Measurements from ENCODE around the gene PARK7.

The PARK7 gene

DNA sequence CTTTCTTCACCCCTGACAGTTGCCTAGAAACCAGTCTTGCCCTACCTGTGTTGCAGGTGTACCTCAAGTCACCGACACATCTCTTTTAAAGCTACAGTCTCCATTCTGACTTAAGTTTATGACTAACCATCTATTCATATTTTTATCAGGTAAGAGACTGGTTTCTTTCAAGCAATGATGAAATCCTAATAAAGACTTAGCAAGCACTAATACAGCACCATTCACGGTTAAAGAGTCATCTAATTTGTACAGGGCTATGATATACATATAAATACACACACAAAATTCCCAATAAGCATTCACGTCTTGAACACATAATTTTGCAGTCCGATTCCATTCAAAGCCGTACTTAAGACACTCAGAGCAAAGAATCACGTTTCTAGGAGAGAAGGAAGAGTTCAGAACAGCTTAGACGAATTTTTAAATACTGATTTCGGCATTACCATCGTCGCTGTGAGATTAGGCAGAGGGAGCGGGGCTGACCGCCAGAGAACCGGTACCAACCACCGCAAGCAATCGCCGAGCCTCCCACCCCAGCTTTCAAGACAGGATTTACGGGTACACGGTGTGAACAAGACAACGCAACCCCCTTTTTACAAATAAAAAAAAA, 63.7 kb downstream of the PARK7 start:
- no peak for DNase-seq

DNA sequence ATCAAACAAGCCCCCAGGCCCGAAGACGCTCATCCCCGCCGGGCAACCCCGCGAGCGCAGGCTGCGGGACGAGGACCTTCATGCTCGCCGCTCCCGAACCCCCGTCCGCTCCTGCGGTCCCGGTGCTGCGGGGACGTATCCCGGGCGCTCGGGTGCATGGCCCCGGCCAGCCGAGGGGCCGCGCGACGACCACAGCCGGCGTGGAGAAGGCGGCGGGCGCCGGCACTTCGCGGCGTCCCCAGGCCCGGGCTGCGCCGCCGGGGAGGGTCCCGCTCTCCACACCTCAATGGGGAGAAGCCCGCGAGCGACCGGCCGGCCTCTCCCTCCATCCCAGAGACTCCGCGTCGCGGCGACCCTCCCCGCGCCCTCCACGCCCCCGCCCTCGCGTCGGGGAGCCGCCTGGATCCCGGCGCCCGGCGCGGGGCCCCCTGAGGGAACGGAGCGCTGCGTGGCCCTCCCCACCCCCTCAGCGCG, 64.2 kb downstream of the PARK7 start:
- no peak for DNase-seq

DNA sequence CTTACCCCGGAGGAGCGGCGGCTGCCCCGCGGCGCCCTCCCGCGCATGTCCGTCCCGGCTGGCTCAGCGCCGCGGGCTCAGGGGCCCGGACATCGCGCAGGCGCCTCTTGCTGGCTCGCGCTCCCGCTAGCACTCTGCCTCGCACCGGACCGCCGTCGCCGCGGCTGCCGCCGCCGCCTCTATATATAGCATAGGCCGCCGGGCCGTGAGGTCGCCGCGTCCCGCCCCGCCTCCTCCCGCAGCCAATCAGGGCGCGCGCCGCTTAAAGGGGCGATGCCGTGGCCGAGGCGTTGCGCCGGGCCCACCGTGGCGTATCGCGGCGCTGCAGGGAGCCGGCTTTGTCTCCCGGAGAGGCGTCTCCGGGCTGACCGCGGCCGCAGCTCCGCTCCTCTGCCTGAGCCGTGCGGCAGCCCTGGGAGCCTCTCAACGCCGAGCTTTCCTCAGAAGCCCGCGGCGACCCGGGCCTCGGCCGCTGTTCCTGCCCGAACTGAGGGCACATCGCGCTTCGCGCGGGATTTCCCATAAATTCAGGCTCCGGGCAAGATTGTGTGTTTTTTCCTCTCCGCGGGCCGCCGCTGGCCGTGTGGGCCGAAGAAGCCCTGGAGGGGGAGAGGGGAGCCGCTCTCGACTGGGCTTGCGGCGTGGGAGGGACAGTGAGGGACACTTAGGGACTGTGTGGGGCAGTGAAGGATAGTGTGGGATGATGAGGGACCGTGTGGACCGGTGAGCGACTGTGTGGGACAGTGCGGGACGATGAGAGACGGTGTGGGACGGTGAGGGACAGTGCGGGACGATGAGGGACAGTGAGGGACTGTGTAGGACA, 64.9 kb downstream of the PARK7 start, which contains the start of gene ERRFI1:
TSS of gene ERRFI1 (minus strand) at position 157 of the 823 bp plus-strand sequence. CDS start 10,690 bp downstream, outside the sequence.
- DNase-seq, result peak; percentile 81

DNA sequence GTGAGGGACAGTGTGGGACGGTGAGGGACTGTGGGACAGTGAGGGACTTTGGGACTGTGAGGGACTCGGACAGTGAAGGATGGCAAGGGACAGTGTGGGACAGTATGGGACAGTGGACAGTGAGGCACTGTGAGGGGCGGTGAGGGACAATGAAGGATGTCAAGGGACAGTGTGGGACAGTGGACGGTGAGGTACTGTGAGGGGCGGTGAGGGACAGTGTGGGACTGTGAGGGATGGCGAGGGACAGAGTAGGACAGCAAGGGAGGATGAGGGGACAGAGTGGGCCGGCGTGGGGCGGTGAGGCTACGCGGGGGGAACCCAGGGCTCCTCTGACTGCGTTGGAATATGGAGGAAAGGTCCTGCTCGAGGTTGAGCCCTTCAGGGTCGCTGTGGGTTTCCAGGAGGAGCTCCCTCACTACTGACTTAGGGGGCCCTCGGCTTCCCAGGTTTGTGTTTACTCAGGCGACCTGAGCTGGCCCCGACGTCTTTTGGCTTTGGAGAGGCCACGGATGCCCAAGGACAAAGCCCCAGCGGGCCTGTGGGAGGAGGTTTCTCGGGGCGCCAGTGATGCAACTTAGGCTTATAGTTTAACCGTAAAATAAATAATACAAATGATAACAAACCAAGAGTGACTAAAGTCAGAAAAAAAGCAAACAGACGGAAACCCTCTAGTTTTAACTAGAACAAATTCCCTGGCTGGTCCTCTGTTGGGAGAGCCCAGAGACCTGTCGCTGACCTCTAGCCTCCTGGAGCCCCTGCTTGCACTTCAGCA, 65.7 kb downstream of the PARK7 start:
- DNase-seq, result no peak

DNA sequence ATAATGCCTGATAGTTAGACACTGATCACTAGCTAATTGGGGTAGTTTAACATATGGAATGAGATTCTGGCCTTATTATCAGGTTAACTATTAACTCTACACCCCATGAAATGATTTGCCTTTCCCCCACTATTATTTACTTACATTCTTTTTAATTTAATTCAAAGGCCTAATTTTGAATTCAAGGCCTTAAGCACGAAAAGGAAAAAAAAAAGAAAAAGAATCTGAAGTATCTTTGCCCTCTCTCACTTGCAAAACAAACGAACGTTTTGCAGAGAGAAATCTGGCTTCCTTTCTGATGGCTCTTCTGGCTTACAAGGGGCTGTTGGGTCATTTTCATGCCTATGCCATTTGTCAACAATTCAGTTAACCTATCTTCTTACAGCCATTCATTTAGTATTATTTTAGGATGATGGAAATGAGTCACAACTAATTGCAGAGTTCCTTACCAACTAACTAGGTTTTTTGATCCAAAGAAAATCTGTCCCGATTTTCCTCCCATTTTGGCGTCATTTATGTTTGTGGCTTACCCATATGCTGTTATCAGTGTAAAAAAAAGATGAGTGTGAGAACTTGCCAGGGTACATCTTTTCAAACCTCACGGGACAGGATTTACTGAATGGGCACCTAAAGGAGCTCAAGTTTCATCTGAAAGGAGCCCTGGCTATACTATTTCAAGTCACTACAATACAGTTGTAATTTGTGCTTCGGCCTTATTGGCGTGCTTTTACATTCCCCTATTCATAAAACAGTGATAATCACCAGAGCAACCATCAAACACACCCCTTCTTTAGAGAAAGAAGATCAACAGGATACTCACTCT, 66.4 kb downstream of the PARK7 start:
- DNase-seq, result no peak

DNA sequence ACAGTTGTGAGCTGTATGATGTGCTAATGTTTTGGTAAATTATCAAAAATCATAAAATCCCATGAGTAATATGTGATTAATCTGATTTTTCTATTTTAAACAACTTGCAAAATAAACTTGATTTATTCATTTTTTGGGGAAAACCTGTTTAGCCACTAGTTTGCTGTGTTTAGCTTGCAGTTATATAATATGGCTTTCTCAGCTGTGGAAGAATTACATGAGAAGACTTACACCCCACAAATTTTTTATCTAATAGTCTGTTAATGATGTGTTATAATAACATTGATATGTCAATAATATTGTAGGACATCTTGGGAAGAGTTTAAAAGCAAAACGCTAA, 67.0 kb downstream of the PARK7 start:
- DNase-seq, result no peak

DNA sequence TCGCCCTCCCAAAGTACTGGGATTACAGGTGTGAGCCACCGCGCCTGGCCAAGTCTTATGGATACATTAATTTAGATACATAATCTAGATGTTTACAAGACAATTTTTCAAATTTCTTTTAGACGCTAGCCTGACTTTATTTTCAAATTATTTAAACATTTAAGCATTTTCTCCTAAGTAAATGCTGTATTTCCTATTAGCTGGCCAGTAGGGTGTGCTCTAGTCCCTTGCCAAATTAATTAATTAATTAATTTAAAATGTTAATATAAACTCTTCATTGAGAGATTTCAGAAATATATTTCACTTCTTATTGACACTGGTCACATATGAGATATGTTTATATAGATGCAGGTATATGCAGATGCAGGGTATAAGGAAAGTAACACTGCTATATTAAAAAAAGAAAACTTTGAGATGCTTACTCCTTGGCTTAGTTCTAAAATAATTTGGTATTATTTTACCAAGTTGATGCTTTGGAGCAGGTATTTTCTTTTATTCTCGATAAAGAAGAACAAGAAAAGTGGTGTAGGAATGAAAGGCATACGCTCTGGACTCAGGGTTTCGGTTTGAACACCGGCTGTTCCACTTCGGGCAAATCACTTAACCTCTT, 69.8 kb downstream of the PARK7 start:
- no peak for DNase-seq

DNA sequence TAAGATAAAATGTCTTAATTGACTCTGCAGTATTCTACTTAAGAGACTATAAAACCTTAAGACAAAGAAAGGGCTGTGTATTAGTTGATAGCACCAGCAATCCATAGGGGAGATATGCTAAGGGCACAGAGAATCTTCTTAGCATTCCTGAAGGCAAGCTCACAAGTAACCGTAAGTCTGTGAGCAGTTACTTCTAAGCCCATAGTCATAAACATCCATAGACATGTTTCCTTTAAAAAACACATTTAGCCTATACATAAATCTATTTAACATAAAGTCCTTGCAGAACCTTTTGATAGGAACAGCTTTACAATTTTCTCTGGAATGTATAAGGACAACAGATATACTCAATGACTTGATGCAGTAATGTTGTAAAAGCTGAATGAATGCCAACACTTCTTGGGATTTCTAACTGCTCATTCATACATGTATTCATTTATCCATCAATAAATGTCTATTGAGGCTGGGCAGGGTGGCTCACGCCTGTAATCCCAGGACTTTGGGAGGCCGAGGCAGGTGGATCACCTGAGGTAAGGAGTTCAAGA, 70.9 kb downstream of the PARK7 start:
- DNase-seq, result no peak

DNA sequence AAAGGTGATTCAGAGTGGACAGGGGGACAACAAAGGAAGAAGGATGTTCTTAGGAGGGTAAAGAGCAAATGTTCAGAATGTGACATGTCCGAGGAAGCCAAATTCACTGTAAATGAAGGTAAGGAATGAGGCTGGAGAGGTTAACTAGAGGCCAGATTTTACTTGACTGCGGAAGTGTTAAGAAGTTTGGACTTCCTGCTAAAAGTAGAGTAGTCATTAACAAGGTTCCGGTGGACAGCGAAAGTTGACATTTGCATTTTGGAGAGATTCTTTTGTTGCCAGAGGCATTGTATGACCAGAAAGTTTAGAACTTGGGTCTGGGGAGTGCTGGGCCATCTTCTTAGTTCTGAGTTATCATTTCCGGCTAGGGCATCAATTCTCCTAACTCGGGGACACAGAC, 71.8 kb downstream of the PARK7 start:
- no peak for DNase-seq
